Fibroblast of the aortic adventitia (primary cell): ENCODE results near the gene ABCC11. TPM values are rescaled to one million over a fixed set of nuclear protein-coding genes. Genes with fewer than 3 reads are reported as not detected.
A peak's percentile ranks its signal among the peaks of the same experiment; 100 is the strongest.

ENCODE experiments used
- DNase-seq: peaks from one replicate; pipeline ENCODE4 v3.0.0-alpha.2; 2010; ENCODE audit warnings: low read depth
- H3K4me3 ChIP-seq: 2 replicates; pipeline ENCODE4 v1.5.1; 2011; ENCODE audit warnings: low read depth, mild to moderate bottlenecking, control low read depth, low read length, moderate library complexity
- total RNA-seq: library from RNA; depleted of rRNA; stranded (reverse); fragments of >200 nt; gene quantifications from 2 replicates; pipeline ENCODE4 v1.2.3, GENCODE V29; 2012; ENCODE audit warnings: low replicate concordance
- TF ChIP-seq, protein P1 (sequence below): IDR thresholded peaks from 2 replicates; pipeline ENCODE4 v1.5.1; 2011; ENCODE audit warnings: mild to moderate bottlenecking, low read length, control low read depth, inconsistent platforms; ENCODE audit not compliant: insufficient read depth

ABCC11 gene
- total RNA-seq = 0.09 and 2.0 TPM in 2 replicates

DNA sequence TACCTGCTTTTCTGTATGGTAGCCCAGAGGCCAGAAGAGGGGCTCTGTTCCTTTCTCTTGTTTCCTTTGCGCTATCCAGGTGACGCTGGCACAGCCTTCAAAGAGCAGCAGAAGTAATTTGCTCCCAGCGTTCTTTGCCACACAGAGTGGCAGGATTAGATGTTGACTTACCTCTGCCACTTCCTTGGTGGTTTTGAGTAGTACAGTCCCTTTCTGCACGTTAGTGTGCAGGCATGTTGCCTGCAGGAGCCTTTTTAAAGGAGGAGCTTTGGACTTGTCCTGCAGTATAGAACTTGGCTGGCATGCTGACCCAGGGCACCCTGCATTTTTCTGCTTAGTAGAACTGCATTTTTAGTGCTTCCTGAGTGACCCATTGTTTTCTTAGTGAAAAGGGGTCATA lies at the start of gene ABCC11:
Gene ABCC11 (minus strand): TSS at position 229 of the 400 bp plus-strand sequence. CDS start 15,618 bp downstream, outside the sequence.
- no peak for DNase-seq
- H3K4me3 ChIP-seq = no peak within 1 kb of the TSS
- TF ChIP-seq, protein P1, sequence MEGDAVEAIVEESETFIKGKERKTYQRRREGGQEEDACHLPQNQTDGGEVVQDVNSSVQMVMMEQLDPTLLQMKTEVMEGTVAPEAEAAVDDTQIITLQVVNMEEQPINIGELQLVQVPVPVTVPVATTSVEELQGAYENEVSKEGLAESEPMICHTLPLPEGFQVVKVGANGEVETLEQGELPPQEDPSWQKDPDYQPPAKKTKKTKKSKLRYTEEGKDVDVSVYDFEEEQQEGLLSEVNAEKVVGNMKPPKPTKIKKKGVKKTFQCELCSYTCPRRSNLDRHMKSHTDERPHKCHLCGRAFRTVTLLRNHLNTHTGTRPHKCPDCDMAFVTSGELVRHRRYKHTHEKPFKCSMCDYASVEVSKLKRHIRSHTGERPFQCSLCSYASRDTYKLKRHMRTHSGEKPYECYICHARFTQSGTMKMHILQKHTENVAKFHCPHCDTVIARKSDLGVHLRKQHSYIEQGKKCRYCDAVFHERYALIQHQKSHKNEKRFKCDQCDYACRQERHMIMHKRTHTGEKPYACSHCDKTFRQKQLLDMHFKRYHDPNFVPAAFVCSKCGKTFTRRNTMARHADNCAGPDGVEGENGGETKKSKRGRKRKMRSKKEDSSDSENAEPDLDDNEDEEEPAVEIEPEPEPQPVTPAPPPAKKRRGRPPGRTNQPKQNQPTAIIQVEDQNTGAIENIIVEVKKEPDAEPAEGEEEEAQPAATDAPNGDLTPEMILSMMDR = no peak

DNA sequence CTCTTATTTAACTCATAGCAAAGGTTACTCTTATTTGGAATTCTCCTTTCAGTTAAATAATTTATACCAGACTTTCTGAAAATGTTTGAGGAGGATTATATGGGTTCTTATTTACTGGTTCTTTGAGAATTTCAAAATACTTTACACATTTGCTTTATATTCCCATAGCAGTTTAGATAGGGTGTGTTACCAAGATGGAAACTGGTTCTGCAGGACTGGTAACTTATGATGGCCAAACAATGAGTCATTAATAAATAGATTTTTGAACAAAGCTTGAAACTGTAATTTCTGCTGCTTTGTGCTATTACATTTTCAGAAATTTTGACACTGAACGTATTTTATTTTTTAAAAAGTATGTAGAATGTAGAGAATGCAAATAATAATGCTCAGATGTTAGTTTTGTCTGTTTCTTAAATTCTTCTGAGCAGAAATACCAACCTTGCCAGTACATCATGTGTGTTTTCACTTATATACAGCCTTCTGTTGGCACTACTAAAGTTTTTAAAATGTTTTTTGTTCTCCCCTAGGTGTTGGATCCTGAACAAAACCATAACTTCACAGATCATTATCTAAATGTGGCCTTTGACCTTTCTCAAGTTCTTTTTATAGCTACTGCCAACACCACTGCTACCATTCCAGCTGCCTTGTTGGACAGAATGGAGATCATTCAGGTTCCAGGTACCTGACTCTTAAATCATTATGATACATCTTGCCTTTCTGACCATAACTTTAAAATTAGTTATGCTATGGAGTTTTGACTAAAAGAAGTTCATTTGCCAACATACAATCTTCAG lies 48.3 kb upstream of the ABCC11 start:
- DNase-seq = no peak
- TF ChIP-seq, protein P1 = no peak
- no peak overlapping the region for H3K4me3 ChIP-seq

DNA sequence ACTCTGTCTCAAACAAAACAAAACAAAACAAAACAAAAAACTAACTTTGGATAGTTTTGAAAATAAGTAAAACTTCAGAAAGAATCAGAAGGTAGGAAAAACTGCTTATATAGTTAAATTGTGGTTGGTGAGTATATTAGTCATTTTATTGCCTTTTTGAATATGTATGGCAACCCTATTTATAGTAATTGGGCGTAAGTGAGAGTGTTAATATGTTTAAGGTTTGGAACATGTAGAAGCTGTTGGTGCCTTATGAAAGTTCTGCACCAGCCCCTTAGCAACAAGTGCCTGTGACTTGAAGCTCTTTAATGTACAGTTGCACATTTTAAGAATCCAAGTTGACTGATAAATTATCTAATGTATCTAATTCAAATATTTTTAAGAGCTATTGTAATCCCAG lies 47.4 kb upstream of the ABCC11 start:
- TF ChIP-seq, protein P1 = no peak
- H3K4me3 ChIP-seq = no peak overlapping the region
- DNase-seq = no peak

GRCh38 chr16:48292452-48292851 lies 45.1 kb upstream of the ABCC11 start:
- no peak for DNase-seq
- TF ChIP-seq, protein P1 = no peak
- H3K4me3 ChIP-seq = no peak overlapping the region

- H3K4me3 ChIP-seq = no peak overlapping the region
- TF ChIP-seq, protein P1 = no peak
- no peak for DNase-seq
Measured at GRCh38 chr16:48291754-48292153, 44.4 kb upstream of the ABCC11 start.

DNA sequence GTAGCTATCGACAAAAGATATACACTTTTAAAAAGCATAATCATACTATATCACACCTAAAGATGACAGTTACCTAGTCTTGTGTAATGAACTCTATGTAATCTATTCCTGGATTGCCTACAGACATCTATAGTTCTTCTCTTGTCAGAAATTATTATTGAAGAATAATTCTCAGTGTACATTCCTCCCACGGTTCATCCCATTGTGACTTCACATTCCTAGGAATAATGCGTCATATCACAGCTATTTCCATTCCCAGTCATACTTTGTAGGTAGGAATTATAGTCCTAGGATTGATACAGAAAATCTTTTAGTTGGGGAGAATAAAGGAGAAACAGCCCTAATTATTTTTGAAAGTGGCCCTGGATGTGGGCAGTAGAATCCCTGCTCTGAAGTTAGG lies 44.0 kb upstream of the ABCC11 start:
- no peak overlapping the region for H3K4me3 ChIP-seq
- DNase-seq = peak; percentile 30
- TF ChIP-seq, protein P1 = no peak
